ENCODE measurements around the gene DDIT4. TPM values are rescaled to one million over a fixed set of nuclear protein-coding genes. Genes with fewer than 3 reads are reported as not detected.

The DDIT4 gene
- total and polyA plus RNA-seq, 9 of the 15 experiments (the other 6 are each of a cell fraction or from before 2014, with no cell fraction given), result 8.2 to 675 (median 159) TPM

- peaks cover 9% of the 10 kb centered on the region for H3K9me1 ChIP-seq (ENCODE audit: control insufficient read depth, insufficient read depth, low read length)
- H3K4me1 ChIP-seq (replicated peaks in 1 of 2; ENCODE audit: control insufficient read depth in 2 of 2, insufficient read depth in 2 of 2, low read length in 2 of 2), result peaks cover 59 to 62% of the 10 kb centered on the region in 2 experiments
- FAIRE-seq (no peak), ATAC-seq (no peak), DNase-seq (ENCODE audit: extremely low read depth in 1 of 4, low spot score in 3 of 4) (no peak)
- intact Hi-C loops (cut with micrococcal nuclease), result no loop called here
- 75% methylated on average over 8 of the region's 8 CpGs for WGBS (ENCODE audit: insufficient coverage, low coverage, missing lambda C conversion rate)
- no peaks in the 10 kb centered on the region; a peak in 1 of 5 replicates for H3K27me3 ChIP-seq (ENCODE audit: control insufficient read depth in 2 of 2, insufficient read depth in 2 of 2, low read length in 2 of 2)
- H3K4me2 ChIP-seq (ENCODE audit: insufficient read depth, low read length), result no peak overlapping the region; the same call in 1 of the 2 replicates
- peaks cover 7% of the 10 kb centered on the region for H3K79me2 ChIP-seq (ENCODE audit: control insufficient read depth, insufficient read depth, low read length)
- H3K27ac ChIP-seq (ENCODE audit: extremely low read depth, low read depth, low read length), result no peak overlapping the region
- ChIA-PET POLR2A (interaction anchor here (1.0 to 4.3 kb wide), 4 partner anchors 12 to 21 kb away, joined by 3 to 68 read pairs (median 4); partner anchors contain the start of gene DDIT4), CTCF (ENCODE audit: low intra/inter-chr PET ratio) (no interaction called here)
- BruUV-seq (replicated peaks), result no TSS peak
- peak overlapping the region; percentile 2 to 7; a peak in 2 of 4 replicates for H3K9ac ChIP-seq (ENCODE audit: insufficient read depth in 1 of 2, low read depth in 2 of 2, low read length in 2 of 2)
- no peak overlapping the region for H2AFZ ChIP-seq (ENCODE audit: low read depth, low read length)
- H4K20me1 ChIP-seq (replicated peaks; ENCODE audit: control insufficient read depth, insufficient read depth, low read length), result no peaks in the 10 kb centered on the region
- H3K9me3 ChIP-seq (replicated peaks; ENCODE audit: control insufficient read depth, insufficient read depth, low read depth, low read length), result no peaks in the 10 kb centered on the region
- H3K4me3 ChIP-seq, result no peak overlapping the region
- H3K36me3 ChIP-seq (ENCODE audit: control insufficient read depth, insufficient read depth, low read length), result no peaks in the 10 kb centered on the region
- in situ Hi-C loops (cut with MboI), result no loop called here
- no peak for TF ChIP-seq HSF4 (CRISPR knock-in tag; IDR thresholded peaks at IDR 0.05; ENCODE audit: borderline replicate concordance)
- peak; percentile 21; the same call in 1 of the 2 replicates for TF ChIP-seq ZNF592 (IDR thresholded peaks at IDR 0.05)
- no peak for TF ChIP-seq C11orf30 (IDR thresholded peaks at IDR 0.05; ENCODE audit: low read depth)
- TF ChIP-seq ARHGAP35 (IDR thresholded peaks at IDR 0.05; ENCODE audit: partially characterized antibody), result no peak
- TF ChIP-seq, protein P1, sequence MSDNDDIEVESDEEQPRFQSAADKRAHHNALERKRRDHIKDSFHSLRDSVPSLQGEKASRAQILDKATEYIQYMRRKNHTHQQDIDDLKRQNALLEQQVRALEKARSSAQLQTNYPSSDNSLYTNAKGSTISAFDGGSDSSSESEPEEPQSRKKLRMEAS (CRISPR knock-in tag; IDR thresholded peaks at IDR 0.05), result peak; percentile 21; the same call in 1 of the 2 replicates
- peak; percentile 15; the same call in 1 of the 2 replicates for TF ChIP-seq EGR1 (conservative IDR thresholded peaks at IDR 0.05)
- no peak for TF ChIP-seq RBM39 (optimal IDR thresholded peaks at IDR 0.05; ENCODE audit: low read depth, low read length)
- peak; percentile 48 for TF ChIP-seq KDM5B (IDR thresholded peaks at IDR 0.05; ENCODE audit: insufficient replicate concordance, low read depth, low read length)
- TF ChIP-seq CUX1 (CRISPR knock-in tag; IDR thresholded peaks at IDR 0.05), result no peak
- TF ChIP-seq NCOA1 (IDR thresholded peaks at IDR 0.05; ENCODE audit: low read depth), result no peak
- peak; percentile 41; the same call in 1 of the 2 replicates for TF ChIP-seq HDAC8 (tag; IDR thresholded peaks at IDR 0.05)
- TF ChIP-seq POLR2G (IDR thresholded peaks at IDR 0.05; ENCODE audit: low read depth, low read length), result peak; percentile 45; the same call in 1 of the 2 replicates
These were observed 21.7 kb downstream of the DDIT4 start for GRCh38 chr10:72295330-72295910.
